A549 (cell line): ENCODE results near the gene FUCA1. TPM values are rescaled to one million over a fixed set of nuclear protein-coding genes. Genes with fewer than 3 reads are reported as not detected.
"Not testable (repeated sequence)": the region's sequence is repeated elsewhere in the genome, so short reads cannot be mapped to it uniquely, and the experiment has no call there.

Experiments
- ATAC-seq, 2 experiments: fragments of 200-7000 bp in 1 of 2; fragments of >200 bp in 1 of 2; cut with Nextera tagmentation in 1 of 2; cut with Tn5 transposase in 1 of 2; 3 replicates each; pipeline versions ENCODE4 v1.8.0 to v1.9.1; 2018 to 2020; ENCODE audit warnings: mild to moderate bottlenecking in 1 of 2, moderate library complexity in 1 of 2
- CTCF ChIA-PET: fragments of 300-600 bp; sonication (Branson Sonifier 250); formaldehyde crosslinking; extraction: SDS; loops from one replicate; lab custom pipeline; 2021; ENCODE audit warnings: antibody characterized with exemption, inconsistent platforms; lab: Yijun Ruan, JAX
- POLR2A ChIA-PET: fragments of 350-600 bp; formaldehyde crosslinking; extraction: SDS; loops from one replicate; lab custom pipeline; 2021; ENCODE audit warnings: antibody characterized with exemption, inconsistent platforms; lab: Yijun Ruan, JAX
- DNase-seq, 2 experiments: peaks; one replicate each; pipeline versions ENCODE4 v3.0.0 to v3.0.0-alpha.2; 2011 to 2016; ENCODE audit warnings: low read depth in 1 of 2, low spot score in 1 of 2
- FAIRE-seq: peaks from 2 replicates; lab custom pipeline; 2011; peaks lifted over from hg19 to GRCh38; lab: Jason Lieb, UNC
- H3K27ac ChIP-seq, 2 experiments: fragments of >200 bp; sonication (Bioruptor Twin); formaldehyde crosslinking; 3 replicates each; pipeline ENCODE4 v1.5.1; 2016 to 2017
- H3K4me1 ChIP-seq: fragments of >200 bp; sonication (Bioruptor Twin); formaldehyde crosslinking; 3 replicates; pipeline ENCODE4 v1.6.1; 2016
- H3K4me2 ChIP-seq: fragments of >200 bp; sonication (Bioruptor Twin); formaldehyde crosslinking; 3 replicates; pipeline ENCODE4 v1.6.1; 2016
- H3K4me3 ChIP-seq: fragments of >200 bp; sonication (Bioruptor Twin); formaldehyde crosslinking; 3 replicates; pipeline ENCODE4 v1.5.1; 2016
- H3K9me3 ChIP-seq: fragments of >200 bp; sonication (Bioruptor Twin); formaldehyde crosslinking; 3 replicates; pipeline ENCODE4 v1.6.1; 2016
- FOSB ChIP-seq: fragments of 250-450 bp; sonication (Bioruptor Pico); IDR thresholded peaks from 2 replicates; pipeline ENCODE4 v1.5.0; 2020; ENCODE audit warnings: mild to moderate bottlenecking, moderate library complexity
- FOSL2 ChIP-seq, 2 experiments: fragments of 450-650 bp in 1 of 2; fragments of >200 bp in 1 of 2; sonication (Bioruptor Twin) in 1 of 2; formaldehyde crosslinking; IDR thresholded peaks; 2 replicates each; pipeline versions ENCODE4 v1.5.0 to v1.6.1; 2016 to 2020; ENCODE audit warnings: mild to moderate bottlenecking in 1 of 2, moderate library complexity in 1 of 2
- FOXS1 ChIP-seq: fragments of 250-450 bp; sonication (Bioruptor Pico); IDR thresholded peaks from 2 replicates; pipeline ENCODE4 v1.5.0; 2020; ENCODE audit warnings: mild to moderate bottlenecking, moderate library complexity
- GATA3 ChIP-seq: IDR thresholded peaks from 2 replicates; pipeline ENCODE4 v1.6.1; 2012; ENCODE audit warnings: borderline replicate concordance
- HDAC2 ChIP-seq: fragments of 200-600 bp; sonication (generic); IDR thresholded peaks from 2 replicates; pipeline ENCODE4 v1.6.1; 2016
- HEYL ChIP-seq: fragments of 250-450 bp; sonication (Bioruptor Pico); IDR thresholded peaks from 2 replicates; pipeline ENCODE4 v1.8.0; 2021; ENCODE audit warnings: mild to moderate bottlenecking, moderate library complexity
- JUN ChIP-seq, 2 experiments: fragments of >200 bp; sonication (Bioruptor Twin); formaldehyde crosslinking; IDR thresholded peaks; 2 replicates in 1 of 2; 3 replicates in 1 of 2; pipeline ENCODE4 v1.6.1; 2016 to 2017
- JUNB ChIP-seq: fragments of >200 bp; sonication (Bioruptor Twin); formaldehyde crosslinking; IDR thresholded peaks from 2 replicates; pipeline ENCODE4 v1.6.1; 2016
- KDM5A ChIP-seq: fragments of 200-600 bp; sonication (generic); IDR thresholded peaks from 2 replicates; pipeline ENCODE4 v1.6.1; 2016; ENCODE audit warnings: antibody characterized with exemption, mild to moderate bottlenecking
- NR3C1 ChIP-seq: fragments of >200 bp; sonication (Bioruptor Twin); formaldehyde crosslinking; IDR thresholded peaks from 3 replicates; pipeline ENCODE4 v1.6.1; 2017
- POLR2A ChIP-seq: IDR thresholded peaks from 2 replicates; pipeline ENCODE4 v1.6.1; 2012; ENCODE audit warnings: mild to moderate bottlenecking, low read length
- RARB ChIP-seq: fragments of 250-450 bp; sonication (Bioruptor Pico); IDR thresholded peaks from 2 replicates; pipeline ENCODE4 v1.8.0; 2021; ENCODE audit warnings: mild to moderate bottlenecking, moderate library complexity
- RNF2 ChIP-seq: fragments of 200-600 bp; sonication (generic); IDR thresholded peaks from 2 replicates; pipeline ENCODE4 v1.6.1; 2016; ENCODE audit warnings: low read depth, mild to moderate bottlenecking, antibody characterized with exemption, moderate library complexity, borderline replicate concordance
- TP53 ChIP-seq: fragments of 250-450 bp; sonication (Bioruptor Pico); IDR thresholded peaks from 2 replicates; pipeline ENCODE4 v1.5.0; 2021; ENCODE audit warnings: mild to moderate bottlenecking, moderate library complexity
- ZNF302 ChIP-seq: fragments of 250-450 bp; sonication (Bioruptor Pico); IDR thresholded peaks from 2 replicates; pipeline ENCODE4 v1.9.0; 2021; ENCODE audit warnings: inconsistent platforms, mild to moderate bottlenecking, moderate library complexity
- WGBS: methylation state at CpG from one replicate; pipeline ENCODE4 v1.1.6; 2017; ENCODE audit errors: missing lambda C conversion rate; 5-methylcytosine and 5-hydroxymethylcytosine counted together
- polyA plus RNA-seq, 4 experiments: library from polyadenylated mRNA; depleted of rRNA in 3 of 4; stranded (reverse); fragments of >200 nt; fragmentation: RNase III in 1 of 4; extraction: RNeasy Plus Mini Kit Qiagen cat#74134 plus additional on column Dnase treatment in 1 of 4; gene quantifications; 2 replicates in 3 of 4; 3 replicates in 1 of 4; pipeline ENCODE4 v1.2.3, GENCODE V29; 2011 to 2017
- TF ChIP-seq, protein P1 (sequence below): fragments of 250-450 bp; sonication (Bioruptor Pico); IDR thresholded peaks from 2 replicates; pipeline ENCODE4 v1.5.0; 2021; ENCODE audit warnings: mild to moderate bottlenecking, moderate library complexity, borderline replicate concordance
- TF ChIP-seq, protein P2 (sequence below): fragments of 450-650 bp; IDR thresholded peaks from 2 replicates; pipeline ENCODE4 v1.6.1; 2014; ENCODE audit warnings: antibody characterized with exemption
- TF ChIP-seq, protein P3 (sequence below): fragments of >200 bp; sonication (Bioruptor Twin); formaldehyde crosslinking; IDR thresholded peaks from 3 replicates; pipeline ENCODE4 v1.5.1; 2016
- TF ChIP-seq, protein P4 (sequence below): fragments of >200 bp; sonication (Bioruptor Twin); formaldehyde crosslinking; IDR thresholded peaks from 3 replicates; pipeline ENCODE4 v1.6.1; 2016

The FUCA1 gene
- polyA plus RNA-seq, 2 of the 4 experiments (the other 2 are of a cell fraction) = 9.7 to 16.1 TPM

DNA sequence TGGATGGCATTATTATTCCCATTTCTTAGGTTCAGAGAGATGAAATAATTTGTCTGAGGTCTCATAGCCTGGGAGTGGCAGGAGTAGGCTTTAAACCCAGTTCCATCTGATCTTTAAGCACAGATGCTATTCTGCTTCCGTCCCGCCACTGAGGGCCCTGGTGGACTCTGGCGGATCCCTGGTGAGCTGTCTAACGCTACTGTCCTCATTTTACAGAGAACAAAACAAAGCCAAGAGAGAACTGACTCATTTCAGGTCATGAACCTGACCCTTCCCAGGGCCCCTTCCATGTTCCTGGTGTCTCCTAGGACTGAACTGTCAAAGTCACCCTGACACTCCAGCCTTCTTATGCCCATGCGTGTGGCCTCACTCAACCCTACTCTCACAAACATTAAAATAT is 64.4 kb downstream of the FUCA1 start (continued):
- no peak for TF ChIP-seq FOSL2 (IDR thresholded peaks at IDR 0.05)
- no peak for TF ChIP-seq FOSL2 (CRISPR knock-in tag; IDR thresholded peaks at IDR 0.05)
- no peak for TF ChIP-seq NR3C1
- TF ChIP-seq RARB (CRISPR knock-in tag) = no peak
- no peak for TF ChIP-seq POLR2A
- TF ChIP-seq, all 56 proteins: peak for 0

DNA sequence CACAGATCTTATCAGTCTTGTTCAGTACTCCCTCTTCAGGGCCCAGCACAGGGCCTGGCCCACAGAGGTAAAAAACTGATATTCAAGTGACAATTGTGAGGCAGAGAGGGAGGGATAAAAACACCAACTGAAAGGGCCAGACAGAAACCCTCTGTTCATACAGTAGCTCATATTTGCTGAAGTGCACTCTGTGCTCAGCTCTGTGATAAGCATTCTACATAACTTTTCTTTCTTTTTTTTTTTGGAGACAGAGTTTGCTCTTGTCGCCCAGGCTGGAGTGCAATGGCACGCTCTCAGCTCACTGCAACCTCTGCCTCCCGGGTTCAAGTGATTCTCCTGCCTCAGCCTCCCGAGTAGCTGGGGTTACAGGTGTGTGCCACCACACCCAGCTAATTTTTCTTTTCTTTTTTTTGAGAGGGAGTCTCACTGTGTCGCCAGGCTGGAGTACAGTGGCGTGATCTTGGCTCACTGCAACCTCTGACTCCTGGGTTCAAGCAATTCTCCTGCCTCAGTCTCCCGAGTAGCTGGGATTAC is 65.2 kb downstream of the FUCA1 start:
- not testable (repeated sequence) for ATAC-seq, H3K4me2 ChIP-seq, H3K9me3 ChIP-seq, H3K4me3 ChIP-seq, DNase-seq, FAIRE-seq, H3K27ac ChIP-seq
- 87% methylated on average over 7 of the region's 7 CpGs for WGBS
- peaks cover 12% of the 10 kb centered on the region for H3K4me1 ChIP-seq
- ChIA-PET POLR2A (interaction anchor here (0.8 to 4.2 kb wide), 3 partner anchors 12 to 25 kb away, joined by 4 to 19 read pairs (median 4); partner anchors contain the start of genes LYPLA2 and PITHD1), CTCF (interaction anchor here (0.6 to 3.4 kb wide), 4 partner anchors 8 to 114 kb away, joined by 3 to 23 read pairs (median 3); no protein-coding TSS in a partner anchor)

DNA sequence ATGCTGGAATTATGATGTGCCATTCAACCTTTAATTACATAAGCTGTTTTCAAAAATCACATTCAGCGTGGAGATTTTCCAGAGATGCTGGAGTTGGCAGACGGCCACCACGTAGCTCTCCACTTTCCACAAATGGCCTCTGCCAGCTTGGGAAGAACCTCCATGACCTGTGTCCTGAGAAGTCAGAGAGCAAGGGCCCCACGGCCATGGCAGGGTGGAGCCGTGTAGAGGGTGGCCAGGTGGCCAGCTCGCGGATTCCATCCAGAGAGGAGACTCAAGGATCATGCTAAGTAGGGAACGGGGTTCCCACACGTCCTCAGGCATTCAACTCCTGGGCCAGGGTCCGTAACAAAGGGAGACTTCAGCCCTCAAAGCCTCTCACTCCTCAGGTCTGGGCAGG is 66.2 kb downstream of the FUCA1 start:
- POLR2A ChIA-PET = interaction anchor here (0.6 to 4.2 kb wide), 4 partner anchors 8 to 72 kb away, joined by 3 to 19 read pairs (median 4); partner anchors contain the start of gene LYPLA2
- DNase-seq (no peak), ATAC-seq (no peak), FAIRE-seq (no peak)
- H3K4me3 ChIP-seq = no peak overlapping the region
- peaks cover 12% of the 10 kb centered on the region for H3K4me1 ChIP-seq
- 77% methylated on average over 7 of the region's 10 CpGs for WGBS
- no peaks in the 10 kb centered on the region for H3K9me3 ChIP-seq
- H3K4me2 ChIP-seq = peak overlapping the region; percentile 81; the same call in 2 of the 3 replicates
- no peak overlapping the region; a peak in 1 of 6 replicates for H3K27ac ChIP-seq
- CTCF ChIA-PET = interaction anchor here (0.7 to 3.4 kb wide), 6 partner anchors 9 to 68 kb away, joined by 3 to 23 read pairs (median 4); partner anchors contain the start of gene PITHD1
- TF ChIP-seq, protein P1, sequence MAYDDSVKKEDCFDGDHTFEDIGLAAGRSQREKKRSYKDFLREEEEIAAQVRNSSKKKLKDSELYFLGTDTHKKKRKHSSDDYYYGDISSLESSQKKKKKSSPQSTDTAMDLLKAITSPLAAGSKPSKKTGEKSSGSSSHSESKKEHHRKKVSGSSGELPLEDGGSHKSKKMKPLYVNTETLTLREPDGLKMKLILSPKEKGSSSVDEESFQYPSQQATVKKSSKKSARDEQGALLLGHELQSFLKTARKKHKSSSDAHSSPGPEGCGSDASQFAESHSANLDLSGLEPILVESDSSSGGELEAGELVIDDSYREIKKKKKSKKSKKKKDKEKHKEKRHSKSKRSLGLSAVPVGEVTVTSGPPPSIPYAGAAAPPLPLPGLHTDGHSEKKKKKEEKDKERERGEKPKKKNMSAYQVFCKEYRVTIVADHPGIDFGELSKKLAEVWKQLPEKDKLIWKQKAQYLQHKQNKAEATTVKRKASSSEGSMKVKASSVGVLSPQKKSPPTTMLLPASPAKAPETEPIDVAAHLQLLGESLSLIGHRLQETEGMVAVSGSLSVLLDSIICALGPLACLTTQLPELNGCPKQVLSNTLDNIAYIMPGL (CRISPR knock-in tag) = no peak
- TF ChIP-seq RNF2 (no peak), HDAC2 (no peak), ZNF302 (no peak), GATA3 (no peak), JUN (IDR thresholded peaks at IDR 0.05) (no peak), JUNB (no peak), TP53 (CRISPR knock-in tag) (no peak), FOSB (CRISPR knock-in tag) (no peak), FOXS1 (CRISPR knock-in tag) (no peak), KDM5A (no peak), HEYL (CRISPR knock-in tag) (no peak)
- TF ChIP-seq, protein P2, sequence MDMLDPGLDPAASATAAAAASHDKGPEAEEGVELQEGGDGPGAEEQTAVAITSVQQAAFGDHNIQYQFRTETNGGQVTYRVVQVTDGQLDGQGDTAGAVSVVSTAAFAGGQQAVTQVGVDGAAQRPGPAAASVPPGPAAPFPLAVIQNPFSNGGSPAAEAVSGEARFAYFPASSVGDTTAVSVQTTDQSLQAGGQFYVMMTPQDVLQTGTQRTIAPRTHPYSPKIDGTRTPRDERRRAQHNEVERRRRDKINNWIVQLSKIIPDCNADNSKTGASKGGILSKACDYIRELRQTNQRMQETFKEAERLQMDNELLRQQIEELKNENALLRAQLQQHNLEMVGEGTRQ = no peak
- TF ChIP-seq, protein P3, sequence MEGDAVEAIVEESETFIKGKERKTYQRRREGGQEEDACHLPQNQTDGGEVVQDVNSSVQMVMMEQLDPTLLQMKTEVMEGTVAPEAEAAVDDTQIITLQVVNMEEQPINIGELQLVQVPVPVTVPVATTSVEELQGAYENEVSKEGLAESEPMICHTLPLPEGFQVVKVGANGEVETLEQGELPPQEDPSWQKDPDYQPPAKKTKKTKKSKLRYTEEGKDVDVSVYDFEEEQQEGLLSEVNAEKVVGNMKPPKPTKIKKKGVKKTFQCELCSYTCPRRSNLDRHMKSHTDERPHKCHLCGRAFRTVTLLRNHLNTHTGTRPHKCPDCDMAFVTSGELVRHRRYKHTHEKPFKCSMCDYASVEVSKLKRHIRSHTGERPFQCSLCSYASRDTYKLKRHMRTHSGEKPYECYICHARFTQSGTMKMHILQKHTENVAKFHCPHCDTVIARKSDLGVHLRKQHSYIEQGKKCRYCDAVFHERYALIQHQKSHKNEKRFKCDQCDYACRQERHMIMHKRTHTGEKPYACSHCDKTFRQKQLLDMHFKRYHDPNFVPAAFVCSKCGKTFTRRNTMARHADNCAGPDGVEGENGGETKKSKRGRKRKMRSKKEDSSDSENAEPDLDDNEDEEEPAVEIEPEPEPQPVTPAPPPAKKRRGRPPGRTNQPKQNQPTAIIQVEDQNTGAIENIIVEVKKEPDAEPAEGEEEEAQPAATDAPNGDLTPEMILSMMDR = no peak
- TF ChIP-seq, protein P4, sequence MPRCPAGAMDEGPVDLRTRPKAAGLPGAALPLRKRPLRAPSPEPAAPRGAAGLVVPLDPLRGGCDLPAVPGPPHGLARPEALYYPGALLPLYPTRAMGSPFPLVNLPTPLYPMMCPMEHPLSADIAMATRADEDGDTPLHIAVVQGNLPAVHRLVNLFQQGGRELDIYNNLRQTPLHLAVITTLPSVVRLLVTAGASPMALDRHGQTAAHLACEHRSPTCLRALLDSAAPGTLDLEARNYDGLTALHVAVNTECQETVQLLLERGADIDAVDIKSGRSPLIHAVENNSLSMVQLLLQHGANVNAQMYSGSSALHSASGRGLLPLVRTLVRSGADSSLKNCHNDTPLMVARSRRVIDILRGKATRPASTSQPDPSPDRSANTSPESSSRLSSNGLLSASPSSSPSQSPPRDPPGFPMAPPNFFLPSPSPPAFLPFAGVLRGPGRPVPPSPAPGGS = no peak
